KBM-7 (cell line): Measurements from ENCODE around the gene DGKB.

ENCODE experiments used
- DNase-seq: peaks from one replicate; pipeline ENCODE4 v3.0.0-alpha.2; 2015
- in situ Hi-C: fragments of 300-500 bp; cut with MboI; formaldehyde crosslinking; loops from 2 replicates; pipeline ENCODE4 v1.14.3; 2020; ENCODE audit warnings: low sequenced_read_pairs, low pct_unique_long_range_greater_than_20kb, mixed read lengths

Gene DGKB

GRCh38 chr7:14720785-14721184 lies 181.8 kb downstream of the DGKB start:
- DNase-seq: no peak
- in situ Hi-C loops: loop anchor here (25.0 kb wide), 1 partner anchor 1342 kb away; no protein-coding TSS in a partner anchor

- peak; percentile 21 for DNase-seq
These were observed 184.7 kb downstream of the DGKB start for GRCh38 chr7:14717816-14718215.

GRCh38 chr7:14717169-14717568 lies 185.4 kb downstream of the DGKB start:
- in situ Hi-C loops: loop anchor here (25.0 kb wide), 1 partner anchor 1345 kb away; no protein-coding TSS in a partner anchor
- DNase-seq: no peak

More at GRCh38 chr7:14717816-14718215, 184.7 kb downstream of the DGKB start:
- in situ Hi-C loops: loop anchor here (25.0 kb wide), 1 partner anchor 1344 kb away; no protein-coding TSS in a partner anchor

- no peak for DNase-seq
- in situ Hi-C loops: loop anchor here (25.0 kb wide), 1 partner anchor 1348 kb away; no protein-coding TSS in a partner anchor
These were observed 188.3 kb downstream of the DGKB start for GRCh38 chr7:14714161-14714728.

- DNase-seq: peak; percentile 31
These were observed 204.3 kb downstream of the DGKB start for GRCh38 chr7:14698239-14698638.

GRCh38 chr7:14697684-14698083 lies 204.9 kb downstream of the DGKB start:
- in situ Hi-C loops: loop anchor here (25.0 kb wide), 1 partner anchor 1410 kb away; no protein-coding TSS in a partner anchor
- no peak for DNase-seq

More at GRCh38 chr7:14698239-14698638, 204.3 kb downstream of the DGKB start:
- in situ Hi-C loops: loop anchor here (25.0 kb wide), 1 partner anchor 1411 kb away; no protein-coding TSS in a partner anchor

GRCh38 chr7:14691597-14692203 lies 210.9 kb downstream of the DGKB start:
- in situ Hi-C loops: loop anchor here (25.0 kb wide), 1 partner anchor 1404 kb away; no protein-coding TSS in a partner anchor
- DNase-seq: peak; percentile 49

- DNase-seq: no peak
- in situ Hi-C loops: loop anchor here (25.0 kb wide), 1 partner anchor 1404 kb away; no protein-coding TSS in a partner anchor
These were observed 211.5 kb downstream of the DGKB start for GRCh38 chr7:14691034-14691433.

- in situ Hi-C loops: loop anchor here (25.0 kb wide), 1 partner anchor 1403 kb away; no protein-coding TSS in a partner anchor
These were observed 212.1 kb downstream of the DGKB start for GRCh38 chr7:14690486-14690885.

GRCh38 chr7:14690075-14690474 lies 212.5 kb downstream of the DGKB start:
- in situ Hi-C loops: loop anchor here (25.0 kb wide), 1 partner anchor 1403 kb away; no protein-coding TSS in a partner anchor
- DNase-seq: no peak

More at GRCh38 chr7:14690486-14690885, 212.1 kb downstream of the DGKB start:
- no peak for DNase-seq

GRCh38 chr7:14688208-14688607 lies 214.3 kb downstream of the DGKB start:
- no peak for DNase-seq
- in situ Hi-C loops: loop anchor here (25.0 kb wide), 1 partner anchor 1401 kb away; no protein-coding TSS in a partner anchor

GRCh38 chr7:14687777-14688176 lies 214.8 kb downstream of the DGKB start:
- in situ Hi-C loops: loop anchor here (25.0 kb wide), 1 partner anchor 1400 kb away; no protein-coding TSS in a partner anchor
- DNase-seq: no peak

GRCh38 chr7:14687241-14687640 lies 215.3 kb downstream of the DGKB start:
- no peak for DNase-seq
- in situ Hi-C loops: loop anchor here (25.0 kb wide), 1 partner anchor 1400 kb away; no protein-coding TSS in a partner anchor

- in situ Hi-C loops: loop anchor here (25.0 kb wide), 1 partner anchor 1398 kb away; no protein-coding TSS in a partner anchor
- DNase-seq: no peak
These were observed 217.4 kb downstream of the DGKB start for GRCh38 chr7:14685167-14685566.

GRCh38 chr7:14682910-14683465 lies 219.6 kb downstream of the DGKB start:
- in situ Hi-C loops: loop anchor here (25.0 kb wide), 1 partner anchor 1396 kb away; no protein-coding TSS in a partner anchor
- no peak for DNase-seq

GRCh38 chr7:14676896-14677295 lies 225.7 kb downstream of the DGKB start:
- no peak for DNase-seq
- in situ Hi-C loops: loop anchor here (25.0 kb wide), 1 partner anchor 1390 kb away; no protein-coding TSS in a partner anchor

- in situ Hi-C loops: no loop called here
- no peak for DNase-seq
These were observed 229.3 kb downstream of the DGKB start for GRCh38 chr7:14673202-14673601.

GRCh38 chr7:14666913-14667312 lies 235.6 kb downstream of the DGKB start:
- no peak for DNase-seq
- in situ Hi-C loops: no loop called here

GRCh38 chr7:14666304-14666703 lies 236.2 kb downstream of the DGKB start:
- in situ Hi-C loops: no loop called here
- no peak for DNase-seq
